ENCODE measurements around the gene TEX29. TPM values are rescaled to one million over a fixed set of nuclear protein-coding genes. Genes with fewer than 3 reads are reported as not detected.

The TEX29 gene
- total and polyA plus RNA-seq, 8 donors, result 0.35 to 1.2 (median 0.58) TPM

GRCh38 chr13:111296417-111296816, 24.0 kb upstream of the TEX29 start:
- no peak for TF ChIP-seq CTCF (IDR thresholded peaks at IDR 0.05)
- intact Hi-C loops (cut with DNase I), result no loop called here
- no peaks in the 10 kb centered on the region for H3K27me3 ChIP-seq
- peaks cover 0 to 87% of the 10 kb centered on the region in 2 donors for H3K36me3 ChIP-seq
- no peaks in the 10 kb centered on the region for H3K4me1 ChIP-seq
- no peak for ATAC-seq
- H3K4me3 ChIP-seq, result no peak overlapping the region
- DNase-seq, result no peak
- H3K27ac ChIP-seq, result no peak overlapping the region
- no peaks in the 10 kb centered on the region for H3K9me3 ChIP-seq

GRCh38 chr13:111298214-111298975, 22.0 kb upstream of the TEX29 start:
- no peak for TF ChIP-seq CTCF (IDR thresholded peaks at IDR 0.05)
- H3K27me3 ChIP-seq, result no peaks in the 10 kb centered on the region

GRCh38 chr13:111302045-111302726, 18.3 kb upstream of the TEX29 start:
- Histone ChIP-seq H3K4me3 (no peak overlapping the region), H3K36me3 (peaks cover 0 to 98% of the 10 kb centered on the region in 2 donors), H3K27me3 (no peaks in the 10 kb centered on the region), H3K9me3 (no peaks in the 10 kb centered on the region), H3K4me1 (no peaks in the 10 kb centered on the region), H3K27ac (no peak overlapping the region)
- ATAC-seq (no peak), DNase-seq (peak in 1 of 4 donors; percentile 36)
- TF ChIP-seq CTCF (IDR thresholded peaks at IDR 0.05), result no peak
- intact Hi-C loops (cut with DNase I), result no loop called here

More at GRCh38 chr13:111298214-111298975, 22.0 kb upstream of the TEX29 start:
- Histone ChIP-seq H3K4me3 (no peak overlapping the region), H3K27ac (no peak overlapping the region), H3K36me3 (peaks cover 0 to 87% of the 10 kb centered on the region in 2 donors), H3K9me3 (no peaks in the 10 kb centered on the region), H3K4me1 (no peaks in the 10 kb centered on the region)
- intact Hi-C loops (cut with DNase I), result no loop called here
- no peak for ATAC-seq
- DNase-seq, result peak in 1 of 4 donors; percentile 53

- H3K27me3 ChIP-seq, result no peaks in the 10 kb centered on the region
- no peaks in the 10 kb centered on the region for H3K4me1 ChIP-seq
- no peak for TF ChIP-seq CTCF (IDR thresholded peaks at IDR 0.05)
- no peak overlapping the region for H3K27ac ChIP-seq
- DNase-seq (peak in 1 of 4 donors; percentile 45), ATAC-seq (no peak)
- peaks cover 0 to 95% of the 10 kb centered on the region in 2 donors for H3K36me3 ChIP-seq
- H3K9me3 ChIP-seq, result no peaks in the 10 kb centered on the region
- H3K4me3 ChIP-seq, result no peak overlapping the region
- intact Hi-C loops (cut with DNase I), result no loop called here
Measured at GRCh38 chr13:111303559-111303958, 16.9 kb upstream of the TEX29 start.

- Histone ChIP-seq H3K4me1 (no peaks in the 10 kb centered on the region), H3K9me3 (no peaks in the 10 kb centered on the region), H3K36me3 (peaks cover 0 to 89% of the 10 kb centered on the region in 2 donors), H3K27me3 (no peaks in the 10 kb centered on the region), H3K27ac (no peak overlapping the region), H3K4me3 (no peak overlapping the region)
- TF ChIP-seq CTCF (IDR thresholded peaks at IDR 0.05), result no peak
- no peak for DNase-seq
- ATAC-seq, result no peak
- intact Hi-C loops (cut with DNase I), result no loop called here
Measured at GRCh38 chr13:111304041-111304544, 16.3 kb upstream of the TEX29 start.

All from left lung (tissue), 10 donors.